HepG2 (cell line): ENCODE measurements around the gene SH3YL1. TPM values are rescaled to one million over a fixed set of nuclear protein-coding genes. Genes with fewer than 3 reads are reported as not detected.
A peak's percentile ranks its signal among the peaks of the same experiment; 100 is the strongest.

Source experiments
- ATAC-seq: fragments of 200-7000 bp; cut with Tn5 transposase; 3 replicates; pipeline ENCODE4 v1.9.1; 2020; ENCODE audit warnings: mild to moderate bottlenecking, moderate library complexity
- BruUV-seq: library from RNA; stranded (reverse); fragments of 400-500 nt; replicated peaks from 2 replicates; lab custom pipeline; 2021; lab: Mats Ljungman, UMichigan
- CTCF ChIA-PET: fragments of 300-600 bp; formaldehyde crosslinking; extraction: SDS; loops from one replicate; lab custom pipeline; 2021; ENCODE audit warnings: low total read pairs, inconsistent platforms, low intra/inter-chr PET ratio; lab: Yijun Ruan, JAX
- POLR2A ChIA-PET: fragments of 350-600 bp; sonication (Branson Sonifier 250); formaldehyde crosslinking; loops from one replicate; lab custom pipeline; 2020; ENCODE audit warnings: antibody characterized with exemption, inconsistent platforms; lab: Yijun Ruan, JAX
- DNase-seq: peaks from one replicate; pipeline ENCODE4 v3.0.0-alpha.2; 2015; ENCODE audit warnings: low spot score
- FAIRE-seq: peaks from 3 replicates; lab custom pipeline; 2011; peaks lifted over from hg19 to GRCh38; lab: Jason Lieb, UNC
- H2AFZ ChIP-seq: one replicate; pipeline ENCODE4 v1.6.1; 2011; ENCODE audit warnings: low read length, inconsistent platforms
- H3K27ac ChIP-seq: fragments of 300-600 bp; 3 replicates; pipeline ENCODE4 v1.8.0; 2011; ENCODE audit warnings: mixed run types, mild to moderate bottlenecking, mixed read lengths, low read length, inconsistent platforms; ENCODE audit not compliant: insufficient read depth; ENCODE audit errors: extremely low read length
- H3K27me3 ChIP-seq, 2 experiments: fragments of 200-600 bp in 1 of 2; 2 replicates in 1 of 2; 3 replicates in 1 of 2; pipeline versions ENCODE4 v1.6.0 to v1.8.0; 2011; ENCODE audit warnings: low read length in 2 of 2, mild to moderate bottlenecking in 2 of 2, moderate library complexity in 2 of 2, inconsistent platforms in 1 of 2; ENCODE audit not compliant: insufficient read depth in 2 of 2, control insufficient read depth in 1 of 2
- H3K36me3 ChIP-seq, 2 experiments: fragments of 200-600 bp in 1 of 2; replicated peaks in 1 of 2; 2 replicates in 1 of 2; 3 replicates in 1 of 2; pipeline versions ENCODE4 v1.5.1 to v1.8.0; 2011; ENCODE audit warnings: low read length in 2 of 2, inconsistent platforms in 1 of 2; ENCODE audit not compliant: insufficient read depth in 2 of 2, control insufficient read depth in 1 of 2
- H3K4me1 ChIP-seq: 2 replicates; pipeline ENCODE4 v1.5.1; 2012; ENCODE audit warnings: low read length, inconsistent platforms; ENCODE audit not compliant: insufficient read depth
- H3K4me2 ChIP-seq: 2 replicates; pipeline ENCODE4 v1.6.0; 2011; ENCODE audit warnings: low read depth, low read length, inconsistent platforms
- H3K4me3 ChIP-seq, 3 experiments: fragments of 200-600 bp in 1 of 3; sonication (generic), shearing (Covaris generic) in 1 of 3; replicated peaks in 1 of 3; 2 replicates each; pipeline ENCODE4 v1.5.1; 2011 to 2016; ENCODE audit warnings: low read length in 3 of 3, inconsistent platforms in 2 of 3, low read depth in 2 of 3, mild to moderate bottlenecking in 2 of 3, control low read depth in 1 of 3, mixed read lengths in 1 of 3; ENCODE audit not compliant: insufficient read depth in 1 of 3
- H3K79me2 ChIP-seq: one replicate; pipeline ENCODE4 v1.6.1; 2011; ENCODE audit warnings: low read length, inconsistent platforms; ENCODE audit not compliant: insufficient read depth
- H3K9ac ChIP-seq: 2 replicates; pipeline ENCODE4 v1.6.0; 2011; ENCODE audit warnings: mild to moderate bottlenecking, low read depth, low read length, inconsistent platforms; ENCODE audit not compliant: insufficient read depth
- H3K9me3 ChIP-seq: 2 replicates; pipeline ENCODE4 v1.5.1; 2012; ENCODE audit warnings: mild to moderate bottlenecking, low read length
- H4K20me1 ChIP-seq: 2 replicates; pipeline ENCODE4 v1.6.0; 2011; ENCODE audit warnings: inconsistent platforms, mild to moderate bottlenecking, low read length, moderate library complexity; ENCODE audit not compliant: insufficient read depth
- AGO2 ChIP-seq: fragments of 200-400 bp; formaldehyde crosslinking; optimal IDR thresholded peaks from 2 replicates; pipeline ENCODE3; 2017; ENCODE audit warnings: mild to moderate bottlenecking, low read depth, low read length, moderate library complexity
- GABPB1 ChIP-seq: IDR thresholded peaks from 2 replicates; pipeline ENCODE4 v1.6.1; 2016; ENCODE audit warnings: mild to moderate bottlenecking, missing genetic modification reagents, moderate library complexity, missing compliant biosample characterization
- KDM2A ChIP-seq: sonication (generic); formaldehyde crosslinking; IDR thresholded peaks from 2 replicates; pipeline ENCODE4 v1.4.0; 2020; ENCODE audit warnings: low read depth, missing genetic modification reagents, borderline replicate concordance
- POLR2A ChIP-seq, 2 experiments: IDR thresholded peaks; 2 replicates each; pipeline ENCODE4 v1.6.1; 2011; ENCODE audit warnings: low read depth in 2 of 2, low read length in 2 of 2, mild to moderate bottlenecking in 1 of 2, moderate library complexity in 1 of 2; ENCODE audit not compliant: insufficient read depth in 1 of 2
- POLR2G ChIP-seq: fragments of 200-400 bp; formaldehyde crosslinking; IDR thresholded peaks from 2 replicates; pipeline ENCODE4 v1.6.1; 2018; ENCODE audit warnings: mild to moderate bottlenecking, low read depth, low read length, moderate library complexity
- RAD21 ChIP-seq: fragments of 450-650 bp; formaldehyde crosslinking; IDR thresholded peaks from 2 replicates; pipeline ENCODE4 v1.5.0; 2020; ENCODE audit warnings: mild to moderate bottlenecking
- RBM22 ChIP-seq: fragments of 200-400 bp; formaldehyde crosslinking; optimal IDR thresholded peaks from 2 replicates; pipeline ENCODE3; 2017; ENCODE audit warnings: mild to moderate bottlenecking, low read length, moderate library complexity
- ZBTB33 ChIP-seq: sonication (generic); formaldehyde crosslinking; IDR thresholded peaks from 2 replicates; pipeline ENCODE4 v1.4.0; 2020; ENCODE audit warnings: missing genetic modification reagents
- ZNF225 ChIP-seq: sonication (generic); formaldehyde crosslinking; IDR thresholded peaks from 2 replicates; pipeline ENCODE4 v1.4.0; 2020; ENCODE audit warnings: mild to moderate bottlenecking, missing genetic modification reagents
- ZNF331 ChIP-seq: sonication (generic); formaldehyde crosslinking; IDR thresholded peaks from 2 replicates; pipeline ENCODE4 v1.4.0; 2020; ENCODE audit warnings: missing genetic modification reagents
- ZNF530 ChIP-seq: sonication (generic); formaldehyde crosslinking; IDR thresholded peaks from 2 replicates; pipeline ENCODE4 v1.5.0; 2020; ENCODE audit warnings: low read depth, mild to moderate bottlenecking, missing genetic modification reagents
- WGBS: methylation state at CpG from one replicate; pipeline ENCODE4 v1.1.6; 2017; ENCODE audit warnings: low lambda C conversion rate; 5-methylcytosine and 5-hydroxymethylcytosine counted together
- in situ Hi-C: cut with HindIII; loops from 2 replicates; pipeline ENCODE4 v1.10.0; 2017; ENCODE audit warnings: low pct_unique_long_range_greater_than_20kb; ENCODE audit not compliant: extremely low pct_ligation_motif_present
- intact Hi-C: fragments of 100-400 bp; cut with micrococcal nuclease; formaldehyde crosslinking; loops from one replicate; pipeline ENCODE4 v1.10.0; 2022; ENCODE audit not compliant: unreplicated experiment
- polyA plus RNA-seq, 8 experiments: library from polyadenylated mRNA; depleted of rRNA in 3 of 8; stranded (reverse) in 7 of 8; unstranded in 1 of 8; fragments of >200 nt; fragmentation: Illumina TruSeq in 4 of 8; extraction: Trizol in 4 of 8; gene quantifications; 2 replicates each; pipeline versions ENCODE4 v1.2.1 to v1.2.3, GENCODE V29; 2011 to 2016; ENCODE audit warnings: low read depth in 4 of 8, missing spikeins in 1 of 8, mixed read lengths in 1 of 8; ENCODE audit not compliant: insufficient read depth in 1 of 8
- total RNA-seq, 5 experiments: library from RNA; depleted of rRNA; stranded (reverse); fragments of >200 nt; fragmentation: Illumina TruSeq; extraction: Trizol; gene quantifications; 2 replicates each; pipeline ENCODE4 v1.2.3, GENCODE V29; 2016; ENCODE audit warnings: low read depth in 1 of 5

SH3YL1 gene
- total and polyA plus RNA-seq, 2 of the 13 experiments (the other 11 are each of a cell fraction or from before 2014, with no cell fraction given), result 13.0 to 48.2 TPM

GRCh38 chr2:284896-285492 is 21.2 kb upstream of the SH3YL1 start:
- BruUV-seq, result no TSS peak
- 82% methylated on average over 13 of the region's 13 CpGs for WGBS
- ChIA-PET CTCF (no interaction called here), POLR2A (interaction anchor here (1.0 to 1.9 kb wide), 3 partner anchors 8 to 110 kb away, joined by 3 to 7 read pairs (median 3); no protein-coding TSS in a partner anchor)
- intact Hi-C loops (no loop called here), in situ Hi-C loops (loop anchor here (5.0 kb wide), 1 partner anchor 38 kb away; no protein-coding TSS in a partner anchor)
- Histone ChIP-seq H4K20me1 (no peaks in the 10 kb centered on the region), H3K27ac (no peak overlapping the region), H3K36me3 (peaks cover 10 to 16% of the 10 kb centered on the region in 2 experiments), H2AFZ (no peak overlapping the region), H3K27me3 (peaks cover 3 to 16% of the 10 kb centered on the region in 2 experiments), H3K9ac (no peak overlapping the region), H3K4me3 (no peak overlapping the region), H3K4me2 (no peak overlapping the region), H3K79me2 (peaks cover 1% of the 10 kb centered on the region), H3K9me3 (no peaks in the 10 kb centered on the region), H3K4me1 (peaks cover 10% of the 10 kb centered on the region)
- no peak for FAIRE-seq
- DNase-seq, result no peak
- TF ChIP-seq ZNF225 (CRISPR knock-in tag), result no peak
- no peak for TF ChIP-seq AGO2
- TF ChIP-seq ZNF530 (CRISPR knock-in tag), result no peak
- TF ChIP-seq POLR2G, result peak; percentile 51
- TF ChIP-seq KDM2A (CRISPR knock-in tag), result peak; percentile 20; the same call in 1 of the 2 replicates
- TF ChIP-seq ZNF331 (CRISPR knock-in tag), result no peak
- TF ChIP-seq RBM22, result peak; percentile 22
- no peak for TF ChIP-seq GABPB1 (CRISPR knock-in tag)
- TF ChIP-seq ZBTB33 (CRISPR knock-in tag), result 0 out of 2 replicates have a peak, but pooled peaks have one; percentile 23
- no peak for TF ChIP-seq RAD21 (CRISPR knock-in tag)
- TF ChIP-seq POLR2A (IDR thresholded peaks at IDR 0.05; ENCODE audit: insufficient read depth in 1 of 2, low read depth in 2 of 2, low read length in 2 of 2), result 0 out of 4 replicates have a peak, but pooled peaks of 1 of the 2 experiments have one; percentile 10
- ATAC-seq, result no peak
